Hepatocyte (in vitro differentiated cells): Measurements from ENCODE around the gene FAU. TPM values are rescaled to one million over a fixed set of nuclear protein-coding genes. Genes with fewer than 3 reads are reported as not detected.

Source experiments
- DNase-seq: peaks from one replicate; pipeline ENCODE4 v3.0.0-alpha.2; 2016; ENCODE audit warnings: low spot score
- H2AFZ ChIP-seq: fragments of 200-600 bp; sonication (generic); 2 replicates; pipeline ENCODE4 v1.6.0; 2016; ENCODE audit warnings: antibody characterized with exemption, mild to moderate bottlenecking
- H3K27ac ChIP-seq: fragments of 200-600 bp; sonication (generic); 2 replicates; pipeline ENCODE4 v1.5.1; 2016; ENCODE audit warnings: mild to moderate bottlenecking
- H3K27me3 ChIP-seq: fragments of 200-600 bp; sonication (generic); 2 replicates; pipeline ENCODE4 v1.6.1; 2016
- H3K36me3 ChIP-seq: fragments of 200-600 bp; sonication (generic); replicated peaks from 2 replicates; pipeline ENCODE4 v1.5.1; 2016; ENCODE audit warnings: low read depth; ENCODE audit not compliant: insufficient read depth
- H3K4me1 ChIP-seq: fragments of 200-600 bp; sonication (generic); 2 replicates; pipeline ENCODE4 v1.5.1; 2016; ENCODE audit warnings: mild to moderate bottlenecking, moderate library complexity; ENCODE audit not compliant: insufficient read depth
- H3K4me2 ChIP-seq: fragments of 200-600 bp; sonication (generic); 2 replicates; pipeline ENCODE4 v1.6.0; 2016
- H3K4me3 ChIP-seq: fragments of 200-600 bp; sonication (generic); 2 replicates; pipeline ENCODE4 v1.5.1; 2016; ENCODE audit warnings: mild to moderate bottlenecking
- H3K79me2 ChIP-seq: fragments of 200-600 bp; sonication (generic); 2 replicates; pipeline ENCODE4 v1.6.0; 2017; ENCODE audit warnings: mild to moderate bottlenecking
- H3K9me2 ChIP-seq: fragments of 200-600 bp; sonication (generic); replicated peaks from 2 replicates; pipeline ENCODE4 v1.6.0; 2017; ENCODE audit warnings: mild to moderate bottlenecking; ENCODE audit not compliant: insufficient read depth
- H3K9me3 ChIP-seq: fragments of 200-600 bp; sonication (generic); 2 replicates; pipeline ENCODE4 v1.5.1; 2016; ENCODE audit warnings: low read depth, mild to moderate bottlenecking
- H4K20me1 ChIP-seq: fragments of 200-600 bp; sonication (generic); 2 replicates; pipeline ENCODE4 v1.6.0; 2016; ENCODE audit warnings: mild to moderate bottlenecking; ENCODE audit not compliant: insufficient read depth, poor library complexity, severe bottlenecking
- EZH2 ChIP-seq: fragments of 200-600 bp; sonication (generic); IDR thresholded peaks from 2 replicates; pipeline ENCODE4 v1.6.1; 2016; ENCODE audit warnings: antibody characterized with exemption, mild to moderate bottlenecking, borderline replicate concordance
- EZH2phosphoT487 ChIP-seq: fragments of 200-600 bp; sonication (generic); IDR thresholded peaks from one replicate; pipeline ENCODE4 v1.6.1; 2018; ENCODE audit warnings: antibody characterized with exemption, mild to moderate bottlenecking, low read depth, moderate library complexity; ENCODE audit not compliant: unreplicated experiment, severe bottlenecking
- WGBS: methylation state at CpG from one replicate; pipeline ENCODE4 v1.1.6; 2016; ENCODE audit warnings: low lambda C conversion rate; ENCODE audit errors: missing lambda C conversion rate; 5-methylcytosine and 5-hydroxymethylcytosine counted together
- polyA plus RNA-seq: library from polyadenylated mRNA; unstranded; fragments of >200 nt; fragmentation: Nextera tagmentation; extraction: Ambion mirVana; gene quantifications from 2 replicates; pipeline ENCODE4 v1.2.1, GENCODE V29; 2016
- total RNA-seq: library from RNA; depleted of rRNA; stranded (reverse); fragments of >200 nt; gene quantifications from 2 replicates; pipeline ENCODE4 v1.2.3, GENCODE V29; 2014
- TF ChIP-seq, protein P1 (sequence below): fragments of 200-600 bp; sonication (generic); IDR thresholded peaks from 2 replicates; pipeline ENCODE4 v1.5.1; 2016; ENCODE audit warnings: antibody characterized with exemption, mild to moderate bottlenecking; ENCODE audit not compliant: poor library complexity

The FAU gene
- total and polyA plus RNA-seq, 2 experiments from 2014 or later = 211 to 434 TPM

DNA sequence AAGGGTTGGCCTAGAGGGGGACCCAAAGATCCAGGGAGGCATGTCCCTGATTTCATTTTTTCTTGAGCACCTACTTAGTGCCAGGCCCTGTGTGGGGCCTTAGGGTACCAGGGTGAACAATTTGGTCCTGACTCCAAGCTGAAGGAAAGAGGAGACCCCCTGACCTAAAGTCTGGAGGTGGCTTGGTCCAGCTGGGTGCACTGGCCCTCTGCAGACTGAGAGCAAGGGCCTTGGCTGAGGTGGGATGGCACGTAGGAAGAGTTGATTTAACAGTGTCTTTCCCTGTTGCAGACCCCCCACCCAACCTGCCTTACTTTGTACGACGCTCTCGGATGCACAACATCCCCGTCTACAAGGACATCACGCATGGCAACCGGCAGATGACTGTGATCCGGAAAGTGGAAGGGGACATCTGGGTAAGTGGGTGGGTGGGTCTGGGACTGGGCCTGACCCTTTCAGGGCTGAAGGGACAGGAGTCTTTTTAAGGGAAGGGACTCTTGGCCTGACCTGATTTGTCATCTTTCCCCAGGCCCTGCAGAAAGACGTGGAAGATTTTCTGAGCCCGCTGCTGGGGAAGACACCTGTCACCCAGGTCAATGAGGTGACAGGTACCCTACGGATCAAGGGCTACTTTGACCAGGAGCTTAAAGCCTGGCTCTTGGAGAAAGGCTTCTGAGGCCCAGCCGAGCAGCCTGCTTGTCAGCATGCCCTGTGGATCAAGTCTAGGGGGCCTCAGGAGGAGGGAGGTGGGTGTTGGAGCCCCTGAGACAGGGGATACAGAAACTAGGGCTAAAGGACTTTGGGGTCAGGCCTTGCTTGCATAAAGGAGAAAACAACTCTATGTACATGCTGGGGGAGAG, 3.5 kb upstream of the FAU start:
- no peaks in the 10 kb centered on the region for H3K9me3 ChIP-seq
- H3K4me2 ChIP-seq = no peak overlapping the region
- no peaks in the 10 kb centered on the region for H3K27me3 ChIP-seq
- H3K4me3 ChIP-seq = no peak overlapping the region
- no peaks in the 10 kb centered on the region for H4K20me1 ChIP-seq
- peaks cover 2% of the 10 kb centered on the region for H3K36me3 ChIP-seq
- H3K79me2 ChIP-seq = peaks cover 39% of the 10 kb centered on the region
- DNase-seq = no peak
- no peaks in the 10 kb centered on the region for H3K9me2 ChIP-seq
- H2AFZ ChIP-seq = no peak overlapping the region
- no peak overlapping the region for H3K27ac ChIP-seq
- 94% methylated on average over 12 of the region's 12 CpGs for WGBS
- H3K4me1 ChIP-seq = peaks cover 12% of the 10 kb centered on the region
- TF ChIP-seq EZH2phosphoT487 = no peak
- TF ChIP-seq, protein P1, sequence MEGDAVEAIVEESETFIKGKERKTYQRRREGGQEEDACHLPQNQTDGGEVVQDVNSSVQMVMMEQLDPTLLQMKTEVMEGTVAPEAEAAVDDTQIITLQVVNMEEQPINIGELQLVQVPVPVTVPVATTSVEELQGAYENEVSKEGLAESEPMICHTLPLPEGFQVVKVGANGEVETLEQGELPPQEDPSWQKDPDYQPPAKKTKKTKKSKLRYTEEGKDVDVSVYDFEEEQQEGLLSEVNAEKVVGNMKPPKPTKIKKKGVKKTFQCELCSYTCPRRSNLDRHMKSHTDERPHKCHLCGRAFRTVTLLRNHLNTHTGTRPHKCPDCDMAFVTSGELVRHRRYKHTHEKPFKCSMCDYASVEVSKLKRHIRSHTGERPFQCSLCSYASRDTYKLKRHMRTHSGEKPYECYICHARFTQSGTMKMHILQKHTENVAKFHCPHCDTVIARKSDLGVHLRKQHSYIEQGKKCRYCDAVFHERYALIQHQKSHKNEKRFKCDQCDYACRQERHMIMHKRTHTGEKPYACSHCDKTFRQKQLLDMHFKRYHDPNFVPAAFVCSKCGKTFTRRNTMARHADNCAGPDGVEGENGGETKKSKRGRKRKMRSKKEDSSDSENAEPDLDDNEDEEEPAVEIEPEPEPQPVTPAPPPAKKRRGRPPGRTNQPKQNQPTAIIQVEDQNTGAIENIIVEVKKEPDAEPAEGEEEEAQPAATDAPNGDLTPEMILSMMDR = no peak
- TF ChIP-seq EZH2 = no peak

DNA sequence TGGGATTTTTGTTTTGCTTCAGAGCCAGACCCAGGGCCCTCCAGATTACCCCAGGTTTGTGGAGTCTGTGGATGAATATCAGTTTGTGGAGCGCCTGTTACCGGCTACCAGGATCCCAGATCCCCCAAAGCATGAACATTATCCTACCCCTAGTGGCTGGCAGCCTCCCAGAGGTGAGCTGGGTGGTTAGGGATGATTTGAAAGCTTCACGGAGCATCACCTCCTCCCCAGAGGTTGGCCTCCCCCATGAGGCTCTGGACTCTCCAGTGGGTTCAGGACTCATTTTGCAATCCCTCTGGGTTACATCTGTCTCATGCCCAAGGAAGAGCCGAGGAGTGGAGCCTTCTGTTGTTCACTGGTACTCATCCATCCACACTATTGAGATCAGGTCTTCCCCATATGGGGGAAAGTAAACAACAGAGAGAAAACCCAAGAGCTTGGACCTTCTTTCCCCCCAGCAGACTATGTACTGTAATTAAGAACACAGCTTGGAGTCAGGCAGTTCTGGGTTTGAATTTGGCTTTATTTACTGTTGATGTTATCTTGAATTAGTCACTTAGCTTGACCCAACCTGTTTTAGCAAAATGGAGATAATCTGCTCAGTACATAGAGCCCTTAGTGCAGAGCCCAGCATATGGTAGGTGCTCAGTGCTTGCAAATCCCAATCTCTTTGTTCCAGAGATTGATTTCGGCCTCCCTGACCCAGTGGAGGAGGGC, 2.7 kb upstream of the FAU start:
- Histone ChIP-seq H3K9me2 (no peaks in the 10 kb centered on the region), H3K79me2 (peaks cover 46% of the 10 kb centered on the region), H3K4me1 (peaks cover 12% of the 10 kb centered on the region)

DNA sequence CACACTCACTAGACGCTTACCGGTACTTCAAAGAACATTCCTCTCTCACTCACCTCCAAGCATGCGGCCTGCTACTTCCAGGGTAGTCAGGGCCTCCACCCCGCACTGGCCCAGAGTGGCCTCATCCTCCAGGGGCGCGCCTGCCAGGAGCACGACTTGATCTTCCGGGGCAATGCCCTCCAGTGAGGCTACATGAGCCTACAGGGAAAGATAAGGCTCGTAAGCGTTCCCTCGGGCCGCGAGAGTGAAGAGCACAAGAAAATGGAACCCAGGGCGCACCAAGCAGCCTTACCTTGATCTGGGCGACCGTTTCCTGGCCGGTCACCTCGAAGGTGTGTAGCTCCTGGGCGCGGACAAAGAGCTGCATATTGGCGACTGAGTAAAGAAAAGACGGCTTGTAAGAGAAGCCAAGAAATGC, 478 bp downstream of the FAU start:
- DNase-seq = peak; percentile 72
- no peaks in the 10 kb centered on the region for H3K27me3 ChIP-seq
- H3K4me1 ChIP-seq = peaks cover 17% of the 10 kb centered on the region
- H2AFZ ChIP-seq = no peak overlapping the region
- TF ChIP-seq EZH2 (no peak), EZH2phosphoT487 (no peak)
- TF ChIP-seq, protein P1 = no peak
- H3K27ac ChIP-seq = peak overlapping the region; percentile 93
- no peaks in the 10 kb centered on the region for H3K9me3 ChIP-seq
- WGBS = 3% methylated on average over 22 of the region's 22 CpGs
- H3K4me2 ChIP-seq = peak overlapping the region; percentile 89
- peaks cover 58% of the 10 kb centered on the region for H3K79me2 ChIP-seq
- H3K36me3 ChIP-seq = peaks cover 2% of the 10 kb centered on the region
- no peaks in the 10 kb centered on the region for H3K9me2 ChIP-seq
- H3K4me3 ChIP-seq = peak overlapping the region; percentile 60
- H4K20me1 ChIP-seq = no peaks in the 10 kb centered on the region

More for the DNA sequence above, 2.7 kb upstream of the FAU start:
- no peak overlapping the region for H3K27ac ChIP-seq
- H3K9me3 ChIP-seq = no peaks in the 10 kb centered on the region
- H3K4me3 ChIP-seq = no peak overlapping the region
- no peak overlapping the region for H3K4me2 ChIP-seq
- no peaks in the 10 kb centered on the region for H4K20me1 ChIP-seq
- no peak overlapping the region for H2AFZ ChIP-seq
- WGBS = 93% methylated on average over 5 of the region's 5 CpGs
- H3K36me3 ChIP-seq = peaks cover 2% of the 10 kb centered on the region
- DNase-seq = no peak
- TF ChIP-seq EZH2 (no peak), EZH2phosphoT487 (no peak)
- TF ChIP-seq, protein P1 = no peak
- no peaks in the 10 kb centered on the region for H3K27me3 ChIP-seq
